ENCODE data around the gene PCDHGC4. TPM values are rescaled to one million over a fixed set of nuclear protein-coding genes. Genes with fewer than 3 reads are reported as not detected.

Gene PCDHGC4
- total and polyA plus RNA-seq, 2 of the 13 experiments (the other 11 are each of a cell fraction or from before 2014, with no cell fraction given): 0.07 TPM; not detected in 1

DNA sequence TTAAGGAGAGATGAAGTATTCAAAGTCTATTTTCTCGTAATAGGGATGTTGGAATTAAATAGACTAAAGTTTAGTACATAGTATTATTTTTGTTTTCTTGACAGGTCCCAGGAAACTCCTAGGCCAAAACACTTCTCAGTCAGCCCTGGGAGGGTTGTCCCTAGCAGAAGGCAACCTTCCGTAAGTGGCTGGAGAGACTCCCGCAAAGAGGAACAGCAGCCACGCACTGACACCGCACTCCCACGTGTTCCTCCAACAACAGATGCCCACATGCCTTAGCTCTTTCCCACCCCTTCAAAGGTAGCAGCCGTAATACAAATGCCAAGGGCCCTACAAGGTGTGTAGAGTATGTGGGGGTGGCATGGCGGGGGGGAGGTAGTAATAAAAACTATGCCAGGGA lies 32.5 kb downstream of the PCDHGC4 start:
- Histone ChIP-seq H3K4me1 (ENCODE audit: insufficient read depth, low read length) (peaks cover 10% of the 10 kb centered on the region; the same call in 1 of the 2 replicates), H3K4me2 (ENCODE audit: low read depth, low read length) (no peak overlapping the region), H3K27me3 (ENCODE audit: control insufficient read depth in 1 of 2, insufficient read depth in 2 of 2, low read length in 2 of 2) (no peaks in the 10 kb centered on the region), H3K4me3 (replicated peaks in 1 of 3; ENCODE audit: insufficient read depth in 1 of 3, low read depth in 2 of 3, low read length in 3 of 3) (no peak overlapping the region), H3K27ac (ENCODE audit: extremely low read length, insufficient read depth, low read length) (no peak overlapping the region), H3K9ac (ENCODE audit: insufficient read depth, low read depth, low read length) (no peak overlapping the region), H3K9me3 (ENCODE audit: low read length) (no peaks in the 10 kb centered on the region), H2AFZ (ENCODE audit: low read length) (no peak overlapping the region), H3K36me3 (replicated peaks in 1 of 2; ENCODE audit: control insufficient read depth in 1 of 2, insufficient read depth in 2 of 2, low read length in 2 of 2) (peaks cover 19 to 72% of the 10 kb centered on the region in 2 experiments), H3K79me2 (ENCODE audit: insufficient read depth, low read length) (no peaks in the 10 kb centered on the region), H4K20me1 (ENCODE audit: insufficient read depth, low read length) (no peaks in the 10 kb centered on the region)
- ATAC-seq: no peak
- intact Hi-C loops (cut with micrococcal nuclease; ENCODE audit: unreplicated experiment) (no loop called here), in situ Hi-C loops (cut with HindIII; ENCODE audit: extremely low pct_ligation_motif_present, low pct_unique_long_range_greater_than_20kb) (no loop called here)
- TF ChIP-seq PLRG1 (conservative IDR thresholded peaks at IDR 0.05) (no peak), STAT6 (CRISPR knock-in tag; IDR thresholded peaks at IDR 0.05; ENCODE audit: borderline replicate concordance) (no peak), FOXA1 (IDR thresholded peaks at IDR 0.05) (no peak), FOXA1 (CRISPR knock-in tag; IDR thresholded peaks at IDR 0.05) (no peak), SIX4 (CRISPR knock-in tag; IDR thresholded peaks at IDR 0.05) (no peak)
- BruUV-seq (replicated peaks): no TSS peak
- no peak for DNase-seq (ENCODE audit: low spot score)
- over 99% methylated on average over 8 of the region's 8 CpGs for whole genome bisulfite sequencing (ENCODE audit: low lambda C conversion rate)
- no peak for FAIRE-seq
- ChIA-PET POLR2A (no interaction called here), CTCF (ENCODE audit: low intra/inter-chr PET ratio, low total read pairs) (no interaction called here)

DNA sequence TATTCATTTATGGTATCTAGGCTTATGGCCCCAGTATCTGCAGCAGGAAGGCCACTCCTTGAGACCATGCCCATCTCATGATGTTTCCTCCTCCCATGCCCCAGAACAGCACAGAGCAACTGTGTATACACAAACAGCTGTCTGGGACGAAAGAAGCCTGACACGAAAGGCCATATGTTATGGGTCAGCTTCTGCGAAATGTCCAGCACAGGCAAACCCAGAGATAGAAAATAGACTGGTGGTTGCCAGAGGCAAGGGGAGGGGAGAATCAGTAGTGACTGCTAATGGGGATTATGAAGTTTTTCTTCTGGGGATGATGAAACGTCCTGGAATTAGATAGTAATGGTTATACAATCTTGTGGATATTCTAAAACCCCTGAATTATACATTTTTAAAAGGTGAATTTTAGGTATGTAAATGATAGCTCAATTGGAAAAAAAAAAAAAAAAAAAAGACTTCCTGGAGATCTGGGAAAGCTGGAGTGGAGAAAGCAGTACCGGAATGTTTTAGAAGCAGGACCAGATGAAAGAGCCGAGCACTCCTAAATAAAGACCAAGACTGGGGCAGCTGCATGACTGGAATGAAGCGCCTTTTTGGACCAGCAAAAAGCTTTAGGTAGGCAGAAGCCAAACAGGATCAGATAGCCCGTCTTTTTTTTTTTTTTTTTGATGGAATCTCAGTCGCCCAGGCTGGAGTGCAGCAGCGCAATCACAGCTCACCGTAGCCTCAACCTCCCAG lies 33.2 kb downstream of the PCDHGC4 start:
- intact Hi-C loops (cut with micrococcal nuclease; ENCODE audit: unreplicated experiment) (no loop called here), in situ Hi-C loops (cut with HindIII; ENCODE audit: extremely low pct_ligation_motif_present, low pct_unique_long_range_greater_than_20kb) (no loop called here)
- no peak overlapping the region for H3K4me2 ChIP-seq (ENCODE audit: low read depth, low read length)
- H3K27me3 ChIP-seq (ENCODE audit: control insufficient read depth in 1 of 2, insufficient read depth in 2 of 2, low read length in 2 of 2): no peaks in the 10 kb centered on the region
- POLR2A ChIA-PET: no interaction called here
- peaks cover 11% of the 10 kb centered on the region; the same call in 1 of the 2 replicates for H3K4me1 ChIP-seq (ENCODE audit: insufficient read depth, low read length)
- no peak overlapping the region for H3K4me3 ChIP-seq (replicated peaks in 1 of 3; ENCODE audit: insufficient read depth in 1 of 3, low read depth in 2 of 3, low read length in 3 of 3)
- H2AFZ ChIP-seq (ENCODE audit: low read length): no peak overlapping the region
- DNase-seq (ENCODE audit: low spot score) (no peak), ATAC-seq (no peak), FAIRE-seq (no peak)
- no TSS peak for BruUV-seq (replicated peaks)
- no peaks in the 10 kb centered on the region for H4K20me1 ChIP-seq (ENCODE audit: insufficient read depth, low read length)
- CTCF ChIA-PET (ENCODE audit: low intra/inter-chr PET ratio, low total read pairs): no interaction called here
- no peaks in the 10 kb centered on the region for H3K79me2 ChIP-seq (ENCODE audit: insufficient read depth, low read length)
- WGBS (ENCODE audit: low lambda C conversion rate): 96% methylated on average over 11 of the region's 11 CpGs
- no peak for TF ChIP-seq RARG (CRISPR knock-in tag; IDR thresholded peaks at IDR 0.05; ENCODE audit: low read depth)
- peaks cover 18 to 77% of the 10 kb centered on the region in 2 experiments for H3K36me3 ChIP-seq (replicated peaks in 1 of 2; ENCODE audit: control insufficient read depth in 1 of 2, insufficient read depth in 2 of 2, low read length in 2 of 2)
- no peaks in the 10 kb centered on the region for H3K9me3 ChIP-seq (ENCODE audit: low read length)
- no peak overlapping the region for H3K9ac ChIP-seq (ENCODE audit: insufficient read depth, low read depth, low read length)
- no peak overlapping the region for H3K27ac ChIP-seq (ENCODE audit: extremely low read length, insufficient read depth, low read length)

All from HepG2 (cell line).